Measurements from ENCODE around the gene ASZ1.

The ASZ1 gene

DNA sequence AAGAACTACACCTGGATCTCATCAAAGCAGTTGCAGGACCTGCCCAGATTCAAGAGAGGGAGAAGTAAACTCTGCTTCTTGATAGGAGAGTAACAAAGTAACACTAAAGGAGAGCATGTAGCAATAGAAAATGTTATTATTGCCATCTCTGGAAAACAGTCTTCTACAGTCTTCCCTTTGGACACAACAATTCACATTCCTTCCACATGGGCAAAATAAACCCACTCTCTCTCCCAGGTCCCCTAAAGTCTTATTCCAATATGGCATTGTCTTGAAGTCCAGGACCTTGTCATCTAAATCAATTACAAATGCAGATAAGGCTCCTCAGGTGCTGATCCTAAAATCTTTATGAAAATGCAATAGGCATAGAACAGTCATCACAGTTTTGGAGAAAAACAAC, 94.1 kb downstream of the ASZ1 start:
- DNase-seq, result no peak

DNA sequence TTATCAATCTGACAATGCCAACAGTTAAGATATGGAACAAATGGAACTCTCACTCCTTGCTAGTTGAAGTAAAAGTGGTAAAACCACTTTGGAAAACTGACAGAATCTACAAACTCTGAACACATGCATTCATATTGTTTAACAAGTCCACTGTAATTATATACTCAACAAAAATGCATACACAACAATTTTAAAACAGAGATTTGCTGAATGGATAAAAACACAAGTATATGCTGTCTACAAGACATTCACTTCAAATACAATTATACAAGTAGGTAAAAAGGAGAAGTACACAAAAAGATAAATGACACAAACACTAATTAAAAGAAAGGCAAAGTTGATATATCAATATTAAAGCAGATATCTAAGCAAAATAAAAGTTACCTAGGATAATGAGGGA, 95.3 kb downstream of the ASZ1 start:
- no peak for DNase-seq

DNA sequence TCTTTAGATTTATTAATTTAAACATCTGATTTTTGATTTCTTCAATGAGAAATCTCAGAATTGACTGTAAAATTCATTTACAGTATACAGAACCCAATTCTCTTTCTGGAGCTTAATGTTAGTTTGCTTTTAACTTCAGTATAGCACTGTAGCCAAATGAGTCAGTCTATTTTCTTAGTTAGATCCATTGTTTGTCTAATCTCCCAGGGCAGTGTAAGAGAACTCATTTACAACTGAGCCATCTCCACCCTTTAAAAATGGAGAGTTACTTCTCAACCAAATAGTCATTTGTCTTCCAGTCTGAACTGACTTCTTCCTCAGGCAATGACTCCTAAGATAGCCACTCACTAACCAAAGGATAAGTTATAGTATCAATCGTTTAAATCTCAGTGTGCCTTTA, 101.5 kb downstream of the ASZ1 start:
- DNase-seq, result no peak

DNA sequence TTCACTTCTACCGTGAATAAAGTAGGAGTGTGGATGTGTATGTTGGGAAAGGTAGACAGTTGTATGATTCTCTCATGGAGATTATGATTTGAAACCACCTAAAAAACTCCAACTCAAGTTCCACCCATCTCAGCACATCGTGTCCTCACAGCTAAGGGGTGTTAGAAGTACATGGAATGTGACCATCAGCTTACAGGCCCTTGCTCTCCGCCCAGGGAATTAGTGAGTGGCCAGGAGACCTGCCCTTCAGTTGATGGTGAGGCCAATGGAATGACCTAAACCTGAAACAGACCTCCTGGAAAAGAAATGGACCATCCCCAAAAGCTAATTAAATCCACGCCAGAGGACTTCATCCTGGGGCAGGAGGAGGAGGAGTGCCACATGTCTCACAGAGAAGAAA, 102.3 kb downstream of the ASZ1 start:
- no peak for DNase-seq

DNA sequence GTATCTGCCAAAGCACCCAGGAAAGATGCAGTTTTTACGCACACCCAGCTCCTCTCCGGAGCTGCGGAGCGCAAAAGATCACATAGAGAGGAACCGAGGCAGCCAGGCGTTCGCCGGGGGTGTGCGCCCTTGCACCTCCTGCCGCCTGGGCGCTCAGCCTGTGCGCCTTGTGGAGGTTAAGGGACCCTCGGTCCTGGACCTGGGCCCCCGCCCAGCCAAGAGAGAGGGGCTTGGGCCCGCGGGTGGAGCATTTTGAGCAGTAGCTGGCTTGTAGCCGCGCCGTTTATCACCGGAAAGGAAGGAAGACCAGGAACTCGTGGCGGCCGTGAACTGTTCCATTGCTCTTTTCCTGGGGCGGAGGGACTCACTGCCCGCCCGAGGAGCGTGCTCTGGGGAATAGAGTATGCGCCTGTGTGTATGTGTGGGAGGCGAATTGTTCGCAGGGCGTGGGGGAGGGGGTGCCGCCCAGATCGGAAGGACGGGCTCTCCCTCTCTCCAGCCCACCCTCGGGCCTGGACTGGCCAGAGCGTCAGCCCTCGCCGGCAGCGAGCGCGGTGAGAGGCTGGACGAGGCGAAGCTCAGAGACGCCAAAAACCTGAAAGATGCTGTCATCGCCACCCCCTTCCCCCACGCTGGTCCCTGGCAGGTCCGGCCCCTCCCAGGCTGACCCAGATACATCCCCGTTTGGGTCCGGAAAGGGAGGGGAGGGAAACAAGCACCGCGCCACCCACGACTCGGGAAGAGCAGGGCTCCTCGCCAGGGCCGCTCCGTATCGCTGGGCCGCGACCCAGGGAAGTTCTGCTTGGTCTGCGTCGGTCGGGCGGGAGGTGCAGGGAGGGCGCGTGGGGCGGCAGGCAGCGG, 103.2 kb downstream of the ASZ1 start:
- no peak for DNase-seq

DNA sequence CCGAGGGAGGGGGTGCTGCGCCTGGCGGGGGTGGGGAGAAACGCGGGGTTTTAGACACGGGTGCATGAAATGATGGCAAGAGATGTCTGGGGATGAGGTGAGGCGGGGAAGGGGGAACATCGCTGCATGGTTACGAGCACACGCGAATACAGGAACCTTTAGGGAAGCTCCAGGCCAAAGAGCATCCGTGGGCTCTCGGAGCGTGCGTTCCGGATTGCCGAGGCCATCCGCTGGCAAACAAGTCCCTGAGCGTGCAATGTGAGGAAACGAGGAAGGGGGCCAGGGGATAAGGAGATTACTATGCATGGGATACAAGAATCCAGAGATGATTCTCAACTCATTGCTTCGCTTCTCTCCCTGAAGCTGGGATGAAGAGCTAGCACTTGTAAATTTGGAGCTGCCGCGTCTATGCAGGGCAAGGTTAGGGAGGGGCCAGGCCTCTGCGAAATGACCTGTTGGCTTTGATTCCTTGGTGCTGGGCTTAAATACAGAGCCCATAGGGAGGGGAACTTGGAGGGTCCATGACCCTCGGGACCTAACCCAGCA, 103.9 kb downstream of the ASZ1 start:
- DNase-seq, result no peak

DNA sequence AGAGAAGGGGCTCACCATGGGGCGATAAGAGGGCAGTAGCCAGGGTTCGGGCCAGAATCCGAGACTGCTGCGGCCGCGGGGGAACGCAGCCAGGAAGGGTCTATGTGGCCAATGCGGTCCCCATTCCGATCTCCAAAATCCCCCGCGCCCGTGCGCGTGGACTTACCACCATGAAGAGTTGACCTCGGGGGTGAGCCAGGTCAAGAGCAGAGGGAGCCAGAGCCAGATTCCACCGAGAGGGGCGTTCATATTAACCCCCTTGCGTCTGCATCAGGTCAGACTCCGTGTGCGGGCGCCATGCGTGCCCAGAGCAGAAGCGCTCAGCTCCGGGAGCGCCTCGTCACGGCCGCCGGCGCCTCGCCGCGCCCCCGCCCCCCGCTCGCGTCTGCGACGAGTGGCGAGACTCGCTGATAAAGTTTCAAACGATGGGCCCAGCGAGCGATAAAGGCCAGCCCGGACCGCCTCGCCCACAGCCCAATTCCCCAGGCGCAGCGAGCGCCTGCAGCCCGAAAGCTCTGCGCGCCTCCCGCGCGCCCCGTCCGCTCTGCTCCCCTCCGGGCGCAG, 104.5 kb downstream of the ASZ1 start, which contains the start of gene WNT2:
Gene WNT2 (minus strand): TSS at position 318 of the 564 bp plus-strand sequence. CDS start 69 bp downstream, at position 249.
- no peak for DNase-seq

DNA sequence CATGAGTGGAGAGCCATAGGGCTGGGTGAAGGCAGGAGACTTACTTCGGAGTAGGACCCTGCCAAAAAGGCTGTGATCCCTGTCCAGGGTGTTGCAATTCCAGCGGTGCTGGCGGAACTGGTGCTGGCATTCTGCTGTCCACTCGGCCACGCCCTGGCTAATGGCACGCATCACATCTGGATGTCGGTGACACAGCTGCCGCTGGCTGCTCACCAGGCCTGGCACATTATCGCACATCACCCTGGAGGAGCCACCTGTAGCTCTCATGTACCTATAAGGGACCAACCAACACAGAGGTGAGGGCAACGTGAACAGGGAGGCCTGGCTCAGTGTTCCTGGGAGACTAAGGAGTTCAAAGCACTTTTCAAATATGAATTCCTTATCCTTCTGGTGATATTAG, 106.8 kb downstream of the ASZ1 start:
- no peak for DNase-seq

DNA sequence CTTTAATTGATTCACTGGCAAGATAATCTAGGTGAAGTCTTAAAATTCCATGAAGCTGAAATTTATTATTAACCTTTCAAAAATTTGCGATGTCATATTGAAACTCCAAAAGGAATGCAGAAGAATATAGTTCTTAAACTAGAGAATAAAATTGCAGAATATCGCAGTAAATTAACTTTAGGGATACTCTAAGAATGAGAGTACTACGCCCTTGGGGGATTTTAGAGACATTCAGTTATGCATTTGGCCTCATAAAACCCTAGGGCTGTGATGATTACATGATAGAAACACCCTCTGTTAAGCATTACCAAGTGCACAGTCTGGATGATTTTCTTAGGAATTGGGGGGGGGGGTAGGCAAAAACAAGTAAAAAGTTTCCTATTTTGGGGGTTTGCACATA, 108.1 kb downstream of the ASZ1 start:
- DNase-seq, result no peak

DNA sequence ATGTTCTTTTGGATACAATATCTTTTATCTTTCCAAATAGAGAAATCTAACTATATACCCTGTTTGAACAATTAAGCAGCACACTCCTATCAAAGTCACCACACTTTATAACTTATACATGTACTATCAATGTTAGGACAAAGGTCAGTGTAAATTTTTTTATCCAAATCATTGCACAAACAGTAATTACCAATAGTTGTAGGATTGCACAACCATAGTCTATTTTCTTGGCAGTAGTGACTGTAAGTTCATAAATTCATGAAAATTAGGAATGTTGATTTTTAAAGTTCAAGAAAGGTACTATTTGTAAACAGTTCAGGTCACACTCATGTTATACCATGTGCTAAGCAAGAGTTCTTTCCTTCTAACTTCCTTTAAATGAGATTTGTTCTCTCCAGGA, 113.7 kb downstream of the ASZ1 start:
- DNase-seq, result no peak

Measured in stimulated activated CD4-positive, alpha-beta T cell treated with anti-CD3 and anti-CD28 coated beads, Interleukin-2, amount 100 ng/mL, for 24 hours (primary cell).